Activated CD4-positive, alpha-beta T cell treated with anti-CD3 and anti-CD28 coated beads for 48 hours (primary cell): ENCODE measurements around the gene ABR.
"Not testable (repeated sequence)": the region's sequence is repeated elsewhere in the genome, so short reads cannot be mapped to it uniquely, and the experiment has no call there.

ENCODE experiments used
- DNase-seq: peaks from one replicate; pipeline ENCODE4 v3.0.0-alpha.2; 2020

Gene ABR

DNA sequence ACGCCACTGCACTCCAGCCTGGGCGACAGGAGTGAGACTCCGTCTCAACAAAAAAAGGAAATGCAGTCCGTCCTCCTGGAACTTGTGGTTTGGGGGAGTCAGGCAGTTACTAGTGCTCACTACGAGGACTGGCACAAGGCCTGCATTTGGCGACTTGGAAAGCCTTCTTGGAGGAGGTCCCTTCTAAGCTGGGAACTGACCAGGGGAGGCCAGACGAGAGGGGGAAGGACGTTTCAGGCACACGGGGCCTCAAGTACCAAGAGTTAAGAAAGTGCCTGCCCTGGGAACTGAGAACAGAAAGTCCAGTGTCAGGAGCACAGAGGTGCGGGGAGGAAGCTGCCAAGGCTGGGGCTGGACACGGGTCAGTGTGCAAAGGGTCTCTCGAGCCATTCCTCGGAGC is 89.9 kb downstream of the ABR start:
- no peak for DNase-seq

DNA sequence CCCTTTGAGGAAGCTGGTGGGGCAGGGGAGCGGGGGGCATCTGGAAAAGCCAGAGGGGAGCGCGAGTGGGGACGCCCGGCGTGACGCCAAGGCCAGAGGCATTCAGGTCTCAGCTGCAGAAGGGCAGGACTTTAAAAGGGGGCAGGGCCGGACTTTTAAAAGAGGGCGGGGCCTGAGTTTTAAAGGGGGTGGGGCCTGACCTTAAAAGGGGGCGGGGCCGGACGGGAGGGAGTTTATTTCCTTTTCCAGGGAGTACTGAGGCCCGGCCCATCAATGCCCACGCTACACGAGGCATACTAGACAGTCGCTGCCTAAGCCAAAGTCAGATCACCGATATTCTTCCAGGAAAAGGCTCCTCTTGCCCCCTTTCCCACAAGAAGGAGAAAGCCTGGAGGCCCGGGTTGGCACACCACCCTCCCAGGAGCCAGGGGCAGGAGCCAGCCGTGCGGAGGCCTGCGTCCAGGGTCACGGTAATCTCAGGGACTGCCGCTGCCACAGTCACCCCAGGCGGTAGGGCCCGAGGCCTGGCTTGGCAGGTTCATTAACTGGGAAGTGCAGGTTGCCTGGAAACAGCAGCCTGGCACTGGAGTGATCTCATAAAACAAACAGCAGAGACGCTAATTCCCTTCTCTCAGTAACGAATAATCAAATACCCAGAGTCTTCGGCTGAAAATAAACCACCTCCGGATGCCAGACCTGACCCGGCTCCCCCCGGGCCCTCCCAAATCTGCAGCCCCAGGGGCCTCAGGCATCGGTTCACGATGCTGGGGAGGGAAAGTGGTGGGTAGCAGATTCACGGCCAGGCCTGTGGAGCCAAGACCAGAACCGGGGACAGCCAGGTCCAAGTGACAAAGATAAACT is 92.2 kb downstream of the ABR start:
- DNase-seq, result peak; percentile 35

DNA sequence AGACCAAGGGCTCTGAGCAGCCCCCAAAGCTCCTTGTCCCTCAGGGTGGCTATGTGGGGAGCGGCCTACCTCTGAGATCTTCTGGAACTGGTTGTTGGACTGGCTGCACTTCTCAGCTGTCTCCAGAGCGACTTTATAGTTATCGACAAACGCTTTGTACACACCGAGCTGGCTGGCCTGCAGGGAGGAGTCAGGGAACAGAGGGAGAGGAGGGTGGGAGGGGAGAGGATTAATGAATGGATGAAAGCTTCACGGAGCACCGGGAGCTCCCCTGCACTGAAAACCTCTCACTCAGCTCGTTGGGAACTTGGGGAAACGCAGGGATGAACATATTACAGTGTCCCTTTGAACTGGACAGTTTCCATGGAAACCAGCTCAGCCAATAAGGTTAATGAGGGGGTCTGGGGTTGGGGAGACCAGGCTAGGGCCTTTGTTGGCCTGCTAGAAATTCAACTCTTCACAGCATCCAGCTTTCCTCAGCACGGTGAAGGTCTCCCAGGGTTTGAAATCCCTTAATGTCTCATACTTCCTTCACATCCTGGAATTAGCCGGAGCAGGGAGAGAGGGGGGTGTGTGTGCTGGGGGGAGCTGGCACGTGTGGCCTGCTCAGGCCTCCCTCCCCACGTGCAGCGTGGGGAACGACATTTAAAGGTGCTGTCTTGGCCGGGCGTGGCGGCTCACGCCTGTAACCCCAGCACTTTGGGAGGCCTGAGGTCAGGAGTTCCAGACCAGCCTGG is 96.2 kb downstream of the ABR start:
- DNase-seq, result no peak

DNA sequence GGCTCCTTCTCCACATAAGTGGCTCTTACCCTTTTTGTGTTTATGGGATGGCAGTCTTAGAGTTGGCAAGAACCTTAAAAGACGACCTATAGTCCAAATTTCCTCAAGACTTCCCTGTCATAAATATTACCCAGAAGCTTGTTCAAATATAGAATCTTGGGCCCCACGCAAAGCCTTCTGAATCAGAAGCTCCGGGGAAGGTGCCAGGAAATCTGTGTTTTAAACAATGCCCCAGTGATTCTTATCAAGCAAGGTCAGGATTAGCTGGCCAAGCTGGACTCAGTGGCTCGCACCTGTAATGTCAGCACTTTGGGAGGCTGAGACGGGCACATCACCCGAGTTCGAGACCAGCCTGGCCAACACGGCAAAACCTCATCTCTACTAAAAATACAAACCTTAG is 97.2 kb downstream of the ABR start:
- no peak for DNase-seq

DNA sequence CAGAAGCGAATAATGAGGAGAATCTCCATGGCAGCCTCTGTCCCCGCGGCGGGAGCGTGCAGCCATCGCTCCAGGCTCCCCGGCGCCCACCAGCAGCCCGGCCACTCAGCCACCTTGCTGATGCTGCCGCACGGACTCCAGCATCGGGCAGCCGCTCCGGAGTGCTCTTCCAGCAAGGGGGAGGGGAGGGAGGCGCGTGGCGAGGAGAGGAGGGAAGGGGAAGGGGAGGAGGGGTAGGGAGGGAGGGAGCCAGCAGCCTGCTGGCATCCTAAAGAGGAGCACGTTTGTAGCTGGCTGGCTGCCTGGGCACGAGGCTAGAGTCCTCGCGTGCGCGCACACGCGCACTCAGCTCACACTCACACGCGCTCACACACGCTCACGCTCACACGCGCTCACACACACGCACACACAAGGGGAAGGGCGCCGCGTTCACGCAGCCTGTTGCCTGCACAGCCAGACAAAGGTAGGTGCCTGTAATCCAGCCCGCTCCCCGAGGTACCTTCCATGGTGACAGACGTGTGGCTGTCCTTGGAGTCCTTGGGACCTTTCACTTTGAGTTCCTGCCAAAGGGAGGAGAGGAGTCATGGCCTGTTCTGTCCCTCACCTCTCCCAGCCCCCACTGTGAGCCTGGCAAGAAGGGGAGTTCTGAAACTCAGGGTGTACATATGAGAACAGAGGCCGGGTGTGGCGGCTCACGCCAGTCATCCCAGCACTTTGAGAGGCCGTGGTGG is 100.8 kb downstream of the ABR start:
- no peak for DNase-seq

DNA sequence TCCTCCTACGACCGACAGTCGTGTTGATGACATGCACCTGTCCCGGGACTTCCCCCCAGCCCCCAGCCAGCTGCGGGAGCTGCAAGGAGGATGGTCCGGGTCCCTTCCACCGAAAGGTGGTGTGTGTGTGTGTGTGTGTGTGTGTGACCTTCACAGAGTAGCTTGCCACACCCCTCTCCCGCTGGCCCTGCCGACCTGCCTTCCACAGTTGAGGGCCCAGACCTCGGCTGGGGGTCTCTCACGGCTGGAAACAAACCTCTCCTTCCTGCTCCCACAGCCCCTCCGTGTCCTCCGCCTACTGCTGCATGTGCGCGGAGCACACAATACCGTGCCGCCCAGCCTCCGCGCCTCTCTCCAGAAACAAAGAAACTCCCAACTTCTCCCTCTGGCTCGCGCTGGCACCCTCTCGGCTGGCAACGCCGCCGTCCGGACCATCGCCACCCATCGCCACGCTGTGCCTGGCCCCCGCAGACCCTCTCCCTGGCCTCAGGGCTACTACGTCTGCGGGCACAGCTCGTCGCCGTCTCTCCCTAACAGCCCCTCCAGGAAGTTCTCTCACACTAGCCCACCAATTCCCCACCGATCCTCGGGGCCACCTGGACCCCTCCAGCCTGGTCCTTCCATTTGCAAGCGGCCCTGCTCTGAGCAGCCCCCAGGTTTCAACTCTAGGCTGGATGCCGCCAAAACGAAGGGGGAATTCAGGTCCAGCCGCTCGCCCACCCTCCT is 101.6 kb downstream of the ABR start:
- no peak for DNase-seq

DNA sequence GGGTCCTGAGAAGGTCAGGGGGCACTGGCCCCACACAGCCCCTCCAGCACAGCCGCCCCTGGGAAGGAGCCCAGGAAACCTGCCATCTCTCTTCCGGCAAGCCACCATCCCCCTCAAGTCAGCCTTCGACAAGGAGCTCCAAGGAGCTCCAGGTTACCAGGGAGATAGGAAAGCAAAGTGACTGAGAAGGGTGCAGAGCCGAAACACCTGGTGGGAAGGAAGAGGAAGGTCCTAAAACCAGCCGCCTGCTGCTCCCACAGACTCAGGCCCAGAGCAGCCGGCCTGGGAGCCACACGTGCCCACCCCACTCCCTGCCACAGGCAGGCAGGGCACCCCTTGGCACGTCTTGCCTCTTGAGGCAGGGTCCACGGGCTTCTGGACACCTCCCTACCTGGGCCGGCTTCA is 102.2 kb downstream of the ABR start:
- DNase-seq, result no peak

DNA sequence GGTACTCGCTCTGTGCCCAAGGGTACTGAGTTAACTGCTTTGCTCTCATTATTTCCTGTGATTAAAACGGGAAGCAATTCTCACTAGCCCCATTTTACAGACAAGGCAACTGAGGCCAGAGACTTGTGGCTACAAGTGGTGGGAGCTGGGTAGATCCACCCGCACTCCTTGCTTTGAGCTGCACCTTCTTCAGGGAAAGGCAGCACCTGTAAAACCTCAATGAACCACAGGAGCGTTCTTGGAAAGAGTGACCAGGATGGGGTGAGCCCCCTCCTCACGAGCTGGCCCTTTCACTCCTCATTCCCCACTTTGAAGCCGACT is 102.8 kb downstream of the ABR start:
- DNase-seq, result no peak

DNA sequence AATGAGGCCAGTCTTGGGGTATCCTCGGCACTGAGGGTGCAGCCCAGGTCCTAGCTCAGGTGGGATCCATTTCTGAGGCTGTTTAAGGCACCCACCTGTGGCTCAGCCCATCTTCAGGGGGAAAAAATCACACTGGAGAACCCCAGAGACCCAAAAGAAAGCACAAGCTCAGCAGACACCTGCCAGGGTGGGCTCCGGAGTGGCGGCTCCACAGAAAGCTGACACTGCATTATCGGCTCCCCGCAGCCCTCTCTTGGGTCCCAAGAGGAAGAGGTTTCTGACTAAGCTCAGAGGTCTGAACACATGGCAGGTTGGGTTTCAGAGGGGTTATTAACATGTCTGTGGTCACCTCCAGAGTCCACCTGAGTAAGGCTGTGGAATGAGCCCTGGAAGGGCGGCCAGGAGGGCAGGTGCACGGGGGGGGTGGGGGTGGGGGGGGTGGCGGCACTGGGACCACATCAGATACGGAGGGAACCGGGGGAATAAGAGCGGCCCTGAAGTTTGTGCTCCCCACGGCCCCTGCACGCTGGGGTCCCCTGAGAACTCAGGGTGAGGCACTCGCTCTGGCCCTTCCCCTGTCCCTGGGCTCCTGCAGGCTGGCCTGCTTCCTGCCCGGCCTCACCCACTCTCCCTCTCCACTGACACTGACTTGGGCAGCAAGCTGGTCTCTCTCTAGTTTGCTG is 103.3 kb downstream of the ABR start:
- no peak for DNase-seq

DNA sequence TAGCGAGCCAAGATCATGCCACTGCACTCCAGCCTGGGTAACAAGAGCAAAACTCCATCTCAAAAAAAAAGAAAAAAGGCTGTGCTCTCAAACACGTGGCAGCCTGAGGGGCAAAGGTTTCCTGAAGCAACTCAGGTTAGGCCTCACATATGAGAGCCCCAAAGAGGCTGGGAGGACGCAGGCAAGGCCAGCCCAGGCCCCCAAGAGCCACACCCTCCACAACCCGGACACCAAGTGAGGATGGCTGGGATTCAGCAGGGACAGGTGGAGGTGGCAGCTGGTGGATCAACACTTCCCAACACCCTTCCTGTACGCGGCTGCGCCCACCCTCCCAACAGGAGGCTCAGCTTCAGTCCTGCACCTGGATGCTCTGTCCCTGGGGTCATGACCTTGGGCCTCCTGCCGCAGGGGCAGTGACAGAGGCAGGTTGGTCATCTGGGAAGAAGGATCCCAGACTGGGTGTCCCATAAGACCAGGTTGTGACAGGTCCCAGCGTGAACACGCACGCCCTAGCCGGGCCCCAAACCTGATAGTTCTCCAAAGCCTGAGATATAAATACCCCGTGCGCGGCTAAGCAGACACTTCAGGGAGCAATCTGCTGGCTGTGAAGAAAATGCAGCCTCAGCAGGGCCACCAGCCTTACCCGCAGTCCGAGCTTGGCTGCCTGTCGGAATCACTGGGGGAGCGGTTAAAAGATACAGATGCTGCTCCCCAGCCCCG is 104.7 kb downstream of the ABR start:
- DNase-seq, result no peak

DNA sequence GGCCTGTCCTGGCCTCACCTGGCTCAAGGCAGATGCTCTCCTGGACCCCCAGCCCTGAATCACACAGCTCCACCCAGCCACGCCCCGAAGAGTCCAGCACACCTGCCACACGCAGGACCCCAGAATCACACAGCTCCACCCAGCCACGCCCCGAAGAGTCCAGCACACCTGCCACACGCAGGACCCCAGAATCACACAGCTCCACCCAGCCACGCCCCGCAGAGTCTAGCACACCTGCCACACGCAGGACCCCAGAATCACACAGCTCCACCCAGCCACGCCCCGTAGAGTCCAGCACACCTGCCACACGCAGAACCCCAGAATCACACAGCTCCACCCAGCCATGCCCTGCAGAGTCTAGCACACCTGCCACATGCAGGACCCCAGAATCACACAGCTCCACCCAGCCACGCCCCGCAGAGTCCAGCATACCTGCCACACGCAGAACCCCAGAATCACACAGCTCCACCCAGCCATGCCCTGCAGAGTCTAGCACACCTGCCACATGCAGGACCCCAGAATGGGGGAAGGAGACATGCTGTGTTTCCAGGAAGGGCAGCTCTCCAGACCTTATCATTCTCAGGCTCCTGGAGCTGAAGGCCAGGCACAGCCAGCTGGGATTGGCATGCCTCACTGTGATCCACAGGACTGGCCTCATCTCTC is 105.7 kb downstream of the ABR start:
- not testable (repeated sequence) for DNase-seq

DNA sequence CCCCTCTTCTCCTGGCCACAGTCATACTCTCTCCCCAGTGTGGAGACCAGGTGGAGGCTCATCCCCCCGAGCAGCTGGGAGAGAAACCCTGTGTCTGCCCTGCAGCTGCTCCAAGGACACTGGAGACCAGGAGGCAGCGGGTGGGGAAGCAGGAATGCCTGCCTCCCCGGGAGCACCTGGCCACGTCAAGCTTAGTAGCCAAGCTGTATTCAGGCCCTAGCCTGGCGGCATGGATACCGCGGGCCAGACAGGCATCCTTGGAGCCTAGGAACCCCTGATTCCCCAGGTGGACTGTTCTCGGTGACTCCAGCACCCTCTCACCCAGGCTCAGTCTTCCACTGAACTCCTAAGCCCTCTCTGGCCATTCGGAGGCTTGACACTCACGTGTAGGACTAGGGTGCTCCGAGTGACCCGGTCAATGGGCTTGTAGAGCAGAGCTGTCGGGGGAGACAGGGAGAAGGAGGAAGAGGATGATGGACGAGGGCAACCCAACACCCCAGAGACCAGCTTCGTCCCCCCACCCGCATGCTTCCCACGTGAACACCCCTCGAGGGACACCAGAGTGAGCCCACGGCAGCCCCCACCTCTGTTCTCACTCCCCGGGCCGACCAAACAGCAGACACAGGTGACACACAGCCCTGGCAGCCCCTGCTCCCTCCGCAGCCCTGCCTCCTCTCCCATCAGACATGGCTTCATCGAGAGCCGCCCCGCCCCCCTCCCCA is 106.4 kb downstream of the ABR start:
- DNase-seq, result no peak

DNA sequence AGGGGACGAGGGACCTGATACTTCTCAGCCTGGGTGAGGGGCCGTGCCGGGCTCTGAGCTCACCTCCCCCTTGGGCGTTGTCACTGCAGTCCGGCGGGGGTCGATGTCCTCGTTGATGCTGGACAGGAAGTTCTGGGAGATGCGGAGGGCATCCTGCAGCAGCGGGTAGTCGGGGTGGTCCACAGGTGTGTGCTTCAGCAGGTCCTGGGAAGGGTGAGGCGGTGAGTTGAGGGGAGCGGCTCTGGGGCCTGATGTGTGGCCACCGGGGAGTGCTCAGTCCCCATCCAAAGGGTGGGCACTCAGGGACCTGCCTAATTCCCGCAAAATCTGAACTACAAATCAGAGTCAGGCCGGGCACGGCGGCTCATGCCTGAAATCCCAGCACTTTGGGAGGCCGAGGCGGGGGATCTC is 107.2 kb downstream of the ABR start:
- DNase-seq, result no peak

DNA sequence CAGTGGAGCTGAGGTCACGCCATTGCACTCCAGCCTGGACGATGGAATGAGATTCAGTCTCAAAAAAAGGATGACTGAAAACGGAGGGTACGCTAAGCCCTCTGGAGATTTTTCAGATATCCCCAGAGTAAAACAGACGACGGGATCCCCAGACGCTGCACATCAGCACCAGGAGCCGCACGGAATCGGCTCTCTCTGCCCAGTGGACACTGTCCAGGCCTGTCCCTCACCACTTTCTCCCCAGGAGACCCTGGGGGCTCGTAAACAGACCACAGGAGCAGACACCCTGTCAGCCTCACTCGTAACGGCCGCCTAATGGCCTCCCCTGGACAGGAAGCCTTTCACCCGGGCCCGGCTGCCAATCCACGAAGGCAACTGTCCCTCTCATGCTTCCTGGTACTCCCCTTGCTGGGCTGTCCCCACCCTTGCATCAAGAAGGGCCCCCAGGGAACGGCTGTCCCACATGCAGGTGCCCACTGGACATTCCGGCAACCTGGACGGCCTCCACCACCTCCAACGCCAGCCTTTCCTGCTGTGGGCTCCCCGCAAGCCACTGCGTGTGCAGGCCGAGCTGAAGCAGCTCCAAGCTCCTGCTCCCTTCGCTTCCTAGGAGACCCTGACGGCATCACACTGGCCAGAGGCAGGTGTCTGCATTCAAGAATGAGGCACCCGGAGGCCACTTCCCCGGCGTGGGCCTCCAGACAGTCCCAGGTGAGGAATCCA is 108.5 kb downstream of the ABR start:
- DNase-seq, result no peak

DNA sequence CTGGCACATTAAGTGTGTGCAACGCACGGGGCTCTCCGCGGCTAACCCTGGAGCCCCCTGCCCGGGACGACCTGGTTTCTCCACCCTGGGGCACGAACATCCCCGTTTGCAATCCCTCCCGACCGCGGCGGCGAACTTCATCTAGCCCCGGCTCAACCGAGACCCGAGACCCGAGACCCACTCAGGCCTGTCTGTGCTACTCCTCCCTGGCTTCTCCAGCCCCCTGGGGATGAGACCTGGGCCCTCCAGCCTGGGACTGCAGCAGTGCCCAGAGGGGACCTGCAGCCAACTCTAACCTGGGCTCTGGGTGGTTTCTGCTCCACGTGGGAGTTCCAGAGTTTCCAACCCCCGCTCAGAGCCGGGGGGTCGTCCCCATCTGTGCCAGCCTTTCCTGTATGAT is 109.4 kb downstream of the ABR start:
- DNase-seq, result no peak

DNA sequence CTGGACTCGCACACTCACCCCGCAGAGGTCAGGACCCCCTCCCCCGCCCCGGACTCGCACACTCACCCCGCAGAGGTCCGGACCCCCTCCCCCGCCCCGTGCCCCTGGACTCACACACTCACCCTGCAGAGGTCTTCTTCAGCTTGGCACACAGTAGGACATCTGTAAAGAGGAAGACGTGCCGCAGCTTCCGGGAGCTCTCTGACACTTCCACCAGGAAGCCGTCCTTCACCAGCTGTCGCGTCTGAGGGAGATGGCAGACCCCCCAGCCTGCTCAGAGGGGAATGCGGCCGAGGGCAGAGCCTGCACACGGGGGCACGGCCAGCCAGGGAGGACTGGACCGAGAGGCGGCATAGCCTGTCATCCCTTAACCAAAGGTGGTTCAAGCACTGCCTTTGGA is 109.9 kb downstream of the ABR start:
- no peak for DNase-seq

DNA sequence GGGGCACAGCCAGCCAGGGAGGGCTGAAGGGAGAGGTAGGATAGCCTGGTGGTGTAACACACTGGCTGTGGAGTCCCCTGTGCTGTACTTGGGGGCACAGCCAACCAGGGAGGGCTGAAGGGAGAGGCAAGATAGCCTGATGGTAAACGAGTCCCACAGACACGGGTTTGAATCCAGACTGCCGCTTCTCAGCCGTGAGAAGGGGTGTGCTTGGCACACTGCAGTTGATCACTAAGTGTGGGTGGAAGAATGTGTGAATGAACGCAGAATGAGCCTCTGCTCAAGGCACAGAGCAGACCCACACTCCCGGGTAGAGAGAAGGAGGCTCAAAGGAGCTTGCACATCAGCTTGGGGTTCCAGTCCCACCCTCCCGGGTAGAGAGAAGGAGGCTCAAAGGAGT is 111.4 kb downstream of the ABR start:
- DNase-seq, result no peak

DNA sequence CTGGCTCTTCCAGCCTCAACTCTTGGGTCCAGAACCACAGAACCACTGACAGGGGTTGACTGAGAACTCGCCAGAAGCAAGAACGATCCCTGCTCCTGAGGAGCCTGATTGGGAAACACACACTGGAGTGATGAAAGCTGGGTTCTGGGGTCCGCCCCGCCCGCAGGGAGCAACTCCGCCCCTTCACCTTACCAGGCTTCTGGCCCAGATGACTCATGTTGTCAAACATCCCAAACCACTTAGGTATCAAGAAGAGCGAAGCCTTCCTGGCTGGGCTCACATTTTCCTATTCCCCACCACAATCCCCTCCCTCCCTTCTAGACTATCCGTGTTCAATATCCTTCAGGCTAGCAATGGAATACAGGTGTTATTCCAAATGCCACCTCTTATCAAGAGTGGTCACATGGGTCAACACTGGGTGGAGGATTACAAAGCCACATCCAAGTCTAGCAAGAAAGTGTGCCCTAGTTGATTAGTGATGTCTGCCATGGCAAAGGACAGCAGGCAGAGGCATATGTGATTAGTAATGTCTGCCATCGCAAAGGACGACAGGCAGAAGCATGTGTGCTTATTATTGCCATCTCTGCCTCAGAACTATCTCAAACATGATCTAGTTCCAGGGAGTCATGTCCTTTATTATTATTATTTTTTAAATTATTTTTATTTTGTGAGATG is 112.4 kb downstream of the ABR start:
- no peak for DNase-seq

DNA sequence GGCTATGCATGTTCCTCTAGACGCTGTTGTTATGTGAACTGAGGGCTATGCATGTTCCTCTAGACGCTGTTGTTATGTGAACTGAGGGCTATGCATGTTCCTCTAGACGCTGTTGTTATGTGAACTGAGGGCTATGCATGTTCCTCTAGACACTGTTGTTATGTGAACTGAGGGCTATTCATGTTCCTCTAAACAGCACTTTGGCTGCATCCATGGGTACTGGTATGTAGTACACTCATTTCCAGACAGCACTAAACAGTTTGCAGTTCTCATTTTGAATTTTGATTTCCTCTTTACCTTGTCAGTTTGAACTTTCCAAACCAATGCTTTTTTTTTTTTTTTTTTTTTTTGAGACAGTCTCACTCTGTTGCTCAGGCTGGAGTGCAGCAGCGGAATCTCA is 114.4 kb downstream of the ABR start:
- not testable (repeated sequence) for DNase-seq
